Measurements from ENCODE around the gene PRKAR1B. TPM values are rescaled to one million over a fixed set of nuclear protein-coding genes. Genes with fewer than 3 reads are reported as not detected.

PRKAR1B gene
- total RNA-seq, 2 donors from 2014 or later: 33.5 to 43.2 TPM

GRCh38 chr7:539731-540411 lies 187.2 kb downstream of the PRKAR1B start:
- peaks cover 4% of the 10 kb centered on the region for H3K4me1 Mint-ChIP-seq
- no peaks in the 10 kb centered on the region for H3K9me3 Mint-ChIP-seq
- whole genome bisulfite sequencing, 2 experiments (ENCODE audit: insufficient coverage in 1 of 2, insufficient read length in 1 of 2): 78 to 87% methylated on average over 9 to 14 of the region's 17 CpGs
- no peak overlapping the region for H3K4me3 Mint-ChIP-seq
- H3K27ac Mint-ChIP-seq: peak overlapping the region; percentile 22
- H3K4me1 ChIP-seq (ENCODE audit: control insufficient read depth, insufficient read depth, low read length): no peaks in the 10 kb centered on the region
- peak; percentile 70 for DNase-seq
- no peaks in the 10 kb centered on the region for H3K36me3 Mint-ChIP-seq (ENCODE audit: low read depth)
- H3K27me3 Mint-ChIP-seq (ENCODE audit: insufficient read depth): peaks cover 1% of the 10 kb centered on the region
- H3K4me3 ChIP-seq (ENCODE audit: low read length): no peak overlapping the region
- H3K27me3 ChIP-seq (ENCODE audit: control insufficient read depth, insufficient read depth, low read length, poor library complexity, severe bottlenecking): no peaks in the 10 kb centered on the region
- TF ChIP-seq CTCF (conservative IDR thresholded peaks at IDR 0.05): no peak
- no peak overlapping the region for H3K27ac ChIP-seq (ENCODE audit: low read depth, low read length)
- no peaks in the 10 kb centered on the region for H3K36me3 ChIP-seq (ENCODE audit: control insufficient read depth, insufficient read depth, low read length)
- H3K9ac ChIP-seq (ENCODE audit: extremely low read depth, low read length, poor library complexity, severe bottlenecking): no peak overlapping the region
- no peaks in the 10 kb centered on the region for H3K9me3 ChIP-seq (ENCODE audit: control insufficient read depth, low read length)

GRCh38 chr7:538764-539685 lies 188.1 kb downstream of the PRKAR1B start:
- WGBS, 2 experiments (ENCODE audit: insufficient coverage in 1 of 2, insufficient read length in 1 of 2): 83 to 96% methylated on average over 13 to 33 of the region's 37 CpGs

More at GRCh38 chr7:538764-539685, 188.1 kb downstream of the PRKAR1B start:
- H3K4me3 ChIP-seq (ENCODE audit: low read length): no peak overlapping the region
- no peaks in the 10 kb centered on the region for H3K36me3 Mint-ChIP-seq (ENCODE audit: low read depth)
- peaks cover 4% of the 10 kb centered on the region for H3K4me1 Mint-ChIP-seq
- DNase-seq: peak; percentile 72
- no peak for TF ChIP-seq CTCF (conservative IDR thresholded peaks at IDR 0.05)
- H3K4me3 Mint-ChIP-seq: no peak overlapping the region
- peaks cover 1% of the 10 kb centered on the region for H3K27me3 Mint-ChIP-seq (ENCODE audit: insufficient read depth)
- no peak overlapping the region for H3K9ac ChIP-seq (ENCODE audit: extremely low read depth, low read length, poor library complexity, severe bottlenecking)
- no peaks in the 10 kb centered on the region for H3K27me3 ChIP-seq (ENCODE audit: control insufficient read depth, insufficient read depth, low read length, poor library complexity, severe bottlenecking)
- no peak overlapping the region for H3K27ac ChIP-seq (ENCODE audit: low read depth, low read length)
- H3K4me1 ChIP-seq (ENCODE audit: control insufficient read depth, insufficient read depth, low read length): no peaks in the 10 kb centered on the region
- no peaks in the 10 kb centered on the region for H3K36me3 ChIP-seq (ENCODE audit: control insufficient read depth, insufficient read depth, low read length)
- no peaks in the 10 kb centered on the region for H3K9me3 ChIP-seq (ENCODE audit: control insufficient read depth, low read length)
- no peak overlapping the region for H3K27ac Mint-ChIP-seq
- H3K9me3 Mint-ChIP-seq: no peaks in the 10 kb centered on the region

All from endodermal cell (in vitro differentiated cells).